ENCODE measurements around the gene MCRIP2.

Gene MCRIP2

DNA sequence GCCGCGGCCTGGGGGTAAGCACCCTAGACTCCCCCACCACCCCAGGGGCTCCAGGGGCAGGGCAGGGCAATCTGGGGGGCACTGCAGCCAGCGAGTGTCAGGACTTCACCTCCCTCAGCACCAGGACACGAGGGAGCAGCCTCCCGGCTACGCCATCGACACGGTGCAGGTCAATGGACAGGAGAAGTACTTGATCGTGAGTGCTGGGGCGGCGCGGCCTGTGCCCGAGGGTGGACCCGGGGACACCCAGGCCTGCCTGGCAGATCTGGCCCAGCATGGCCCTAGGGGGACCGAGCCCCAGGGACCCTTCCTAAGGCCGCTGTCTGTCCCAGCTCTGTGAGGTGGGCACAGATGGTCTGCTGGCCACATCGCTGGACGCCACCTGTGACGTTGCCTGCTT lies 30.7 kb downstream of the MCRIP2 start:
- DNase-seq: no peak

- DNase-seq: no peak
These were observed 31.2 kb downstream of the MCRIP2 start for GRCh38 chr16:672851-673250.

DNA sequence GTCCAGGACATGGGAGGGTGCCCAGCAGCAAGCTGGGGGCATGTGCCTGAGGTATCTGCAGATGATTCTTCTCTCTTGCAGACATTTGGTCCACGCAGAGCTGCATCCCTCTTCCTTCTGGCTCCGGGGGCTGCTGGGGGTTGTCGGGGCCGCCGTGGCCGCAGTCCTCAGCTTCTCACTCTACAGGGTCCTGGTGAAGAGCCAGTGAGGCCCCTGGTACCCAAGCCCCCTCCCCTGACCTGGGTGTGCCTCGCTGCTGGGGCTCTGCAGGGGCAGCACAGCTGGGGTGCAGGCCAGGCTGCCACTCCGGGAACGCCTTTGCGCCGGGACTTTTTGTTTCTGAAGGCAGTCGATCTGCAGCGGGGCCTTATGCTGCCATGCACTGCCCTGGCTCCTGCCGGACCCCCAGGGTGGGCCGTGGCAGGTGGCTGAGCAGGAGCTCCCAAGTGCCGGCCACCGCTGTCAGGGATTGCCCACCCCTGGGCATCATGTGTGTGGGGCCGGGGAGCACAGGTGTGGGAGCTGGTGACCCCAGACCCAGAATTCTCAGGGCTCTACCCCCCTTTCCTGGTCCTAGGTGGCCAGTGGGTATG lies 31.9 kb downstream of the MCRIP2 start:
- DNase-seq: no peak

DNA sequence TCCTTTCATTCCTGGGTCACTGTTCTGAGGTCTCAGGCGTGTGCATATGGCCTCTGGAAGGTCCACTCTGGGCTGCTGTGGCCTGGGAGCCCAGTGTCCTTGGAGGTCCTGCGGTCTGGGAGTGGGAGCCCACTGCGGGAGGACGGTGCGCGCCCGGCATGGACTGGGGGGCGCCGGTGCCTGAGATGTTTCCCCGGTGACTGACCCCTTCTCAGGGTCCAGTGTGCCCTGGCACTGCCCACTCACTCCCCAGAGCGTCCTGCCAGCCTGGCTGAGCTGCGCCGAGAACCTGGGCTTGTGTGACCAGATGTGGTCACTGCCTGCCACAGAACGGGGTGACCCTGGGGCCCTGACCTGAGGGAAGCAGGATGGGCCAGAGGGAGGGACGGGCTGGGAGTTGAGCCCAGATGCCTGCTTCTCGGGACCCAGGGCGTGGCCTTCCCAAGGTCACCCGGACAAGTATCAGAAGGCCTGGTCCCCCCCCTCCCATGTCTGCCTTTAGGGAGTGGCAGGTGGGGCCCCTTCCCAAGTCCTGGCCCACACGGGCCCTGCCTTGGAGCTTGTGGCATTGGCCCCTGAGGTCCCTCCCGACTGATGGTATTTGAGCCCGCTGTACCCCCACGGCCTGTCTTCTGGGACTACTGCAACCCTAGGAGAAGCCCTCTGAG lies 32.7 kb downstream of the MCRIP2 start:
- DNase-seq: no peak

- no peak for DNase-seq
These were observed 33.6 kb downstream of the MCRIP2 start, which contains the start of gene RHBDL1 for GRCh38 chr16:674968-675883. TSS of gene RHBDL1 (plus strand) at chr16:675671. CDS start at chr16:675791, 120 bp downstream.

DNA sequence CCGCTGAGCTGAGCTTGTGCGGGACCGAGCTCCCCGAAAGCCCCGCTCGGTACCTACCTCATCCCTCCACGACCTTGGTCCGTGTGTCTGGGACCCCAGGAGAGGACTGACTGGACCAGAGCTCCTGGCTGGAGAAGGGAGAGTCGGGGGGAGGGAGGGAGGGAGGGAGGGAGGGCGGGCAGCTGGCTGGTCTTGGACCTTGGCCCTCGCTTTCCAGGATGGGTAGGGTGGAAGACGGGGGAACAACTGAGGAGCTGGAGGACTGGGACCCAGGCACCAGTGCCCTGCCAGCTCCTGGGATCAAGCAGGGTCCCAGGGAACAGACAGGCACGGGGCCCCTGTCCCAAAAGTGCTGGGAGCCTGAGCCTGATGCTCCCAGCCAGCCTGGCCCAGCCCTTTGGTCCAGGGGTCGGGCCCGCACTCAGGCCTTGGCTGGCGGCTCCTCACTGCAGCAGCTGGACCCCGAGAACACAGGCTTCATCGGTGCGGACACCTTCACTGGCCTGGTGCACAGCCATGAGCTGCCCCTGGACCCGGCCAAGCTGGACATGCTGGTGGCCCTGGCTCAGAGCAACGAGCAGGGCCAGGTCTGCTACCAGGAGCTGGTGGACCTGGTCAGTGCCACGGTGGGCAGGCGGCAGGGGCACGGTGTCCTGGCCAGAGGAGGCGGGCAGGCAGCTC lies 34.4 kb downstream of the MCRIP2 start:
- no peak for DNase-seq

DNA sequence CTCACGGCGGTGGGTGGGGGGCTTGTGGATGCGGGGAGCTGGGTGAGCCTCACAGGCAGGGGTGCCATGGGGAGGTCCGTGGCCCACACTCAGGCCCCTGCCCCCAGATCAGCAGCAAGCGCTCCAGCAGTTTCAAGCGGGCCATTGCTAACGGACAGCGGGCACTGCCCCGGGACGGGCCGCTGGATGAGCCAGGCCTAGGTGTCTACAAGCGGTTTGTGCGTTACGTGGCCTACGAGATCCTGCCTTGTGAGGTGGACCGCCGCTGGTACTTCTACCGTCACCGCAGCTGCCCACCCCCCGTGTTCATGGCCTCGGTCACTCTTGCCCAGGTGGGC lies 34.9 kb downstream of the MCRIP2 start:
- DNase-seq: no peak

- no peak for DNase-seq
These were observed 35.3 kb downstream of the MCRIP2 start for GRCh38 chr16:676913-677312.

- DNase-seq: no peak
These were observed 35.9 kb downstream of the MCRIP2 start for GRCh38 chr16:677316-678190.

DNA sequence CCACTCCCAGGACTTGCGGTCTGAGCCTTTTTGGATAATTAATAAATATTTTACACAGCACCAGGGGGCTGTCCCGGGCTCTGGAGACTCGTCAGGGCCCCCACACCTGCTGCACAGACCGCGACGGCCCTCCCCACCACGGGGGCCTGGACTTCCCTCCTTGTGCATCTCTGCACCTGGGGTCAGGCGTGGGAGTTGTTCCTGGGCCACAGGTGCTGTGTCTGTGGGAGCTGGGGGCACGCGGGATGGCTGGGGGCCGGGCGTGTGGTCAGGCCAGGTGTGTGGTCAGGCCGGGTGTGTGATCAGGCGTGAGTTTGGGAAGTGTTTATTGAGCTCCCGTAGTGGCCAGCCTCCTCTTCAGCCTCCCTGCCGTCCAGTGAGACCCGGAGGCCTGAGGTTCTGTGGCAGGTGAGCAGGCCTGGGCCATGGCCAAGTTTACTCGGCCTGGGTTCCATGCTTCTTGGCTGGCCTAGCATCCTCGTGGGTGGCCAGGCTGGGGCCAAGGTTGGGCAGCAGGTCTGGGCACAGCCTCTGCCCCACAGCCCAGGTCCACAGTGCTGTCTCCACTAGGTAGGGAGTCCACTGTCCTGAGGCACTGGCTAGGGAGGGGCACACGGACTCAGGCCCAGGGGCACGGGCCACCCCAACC lies 36.7 kb downstream of the MCRIP2 start:
- DNase-seq: no peak

GRCh38 chr16:678858-679813 lies 37.5 kb downstream of the MCRIP2 start:
- no peak for DNase-seq

DNA sequence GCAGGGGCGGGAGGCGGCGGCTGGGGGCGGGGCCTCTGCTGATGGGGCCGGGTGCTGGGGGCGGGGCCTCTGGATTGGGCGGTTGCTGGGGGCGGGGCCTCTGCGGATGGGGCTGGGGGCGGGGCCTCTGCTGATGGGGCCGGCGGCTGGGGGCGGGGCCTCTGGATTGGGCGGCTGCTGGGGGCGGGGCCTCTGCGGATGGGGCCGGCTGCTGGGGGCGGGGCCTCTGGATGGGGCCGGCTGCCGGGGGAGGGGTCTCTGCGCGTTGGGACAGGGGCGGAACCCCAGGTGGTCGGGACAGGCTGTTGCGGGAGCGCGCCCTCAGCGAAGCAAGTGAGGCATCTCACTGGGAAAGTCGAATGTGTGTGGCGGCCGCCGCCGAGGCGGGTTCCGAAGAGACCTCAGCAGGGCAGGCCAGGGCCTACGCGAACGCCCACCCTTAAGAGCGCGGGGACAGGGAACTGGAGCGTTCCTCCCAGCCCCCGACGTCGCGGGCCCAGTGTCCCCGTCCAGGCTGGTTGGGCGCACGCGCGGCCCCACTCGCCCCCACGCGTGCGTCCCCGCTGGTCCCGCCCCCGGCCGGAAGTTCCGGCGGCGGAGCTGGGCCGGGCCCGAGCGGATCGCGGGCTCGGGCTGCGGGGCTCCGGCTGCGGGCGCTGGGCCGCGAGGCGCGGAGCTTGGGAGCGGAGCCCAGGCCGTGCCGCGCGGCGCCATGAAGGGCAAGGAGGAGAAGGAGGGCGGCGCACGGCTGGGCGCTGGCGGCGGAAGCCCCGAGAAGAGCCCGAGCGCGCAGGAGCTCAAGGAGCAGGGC lies 38.4 kb downstream of the MCRIP2 start, which contains the start of gene STUB1:
STUB1 (plus strand) TSS at position 597 of the 811 bp plus-strand sequence; CDS start at position 713, 116 bp downstream.
- no peak for DNase-seq

DNA sequence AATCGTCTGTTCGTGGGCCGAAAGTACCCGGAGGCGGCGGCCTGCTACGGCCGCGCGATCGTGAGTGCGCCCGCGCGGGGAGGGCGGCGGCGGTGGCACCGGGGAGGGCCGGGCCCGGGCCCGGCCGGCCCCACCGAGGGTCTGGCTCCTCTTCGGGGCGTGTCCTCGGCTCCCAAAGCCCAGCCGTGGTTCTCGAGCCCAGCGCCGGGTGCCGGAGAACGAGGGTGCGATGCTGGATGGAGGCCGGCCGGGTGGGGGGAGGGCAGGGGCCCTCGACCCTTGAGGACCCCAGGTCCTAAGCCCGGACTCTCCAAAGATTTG lies 39.0 kb downstream of the MCRIP2 start:
- DNase-seq: no peak

GRCh38 chr16:680967-681745 lies 39.5 kb downstream of the MCRIP2 start:
- no peak for DNase-seq

GRCh38 chr16:681746-682427 lies 40.3 kb downstream of the MCRIP2 start:
- DNase-seq: no peak

DNA sequence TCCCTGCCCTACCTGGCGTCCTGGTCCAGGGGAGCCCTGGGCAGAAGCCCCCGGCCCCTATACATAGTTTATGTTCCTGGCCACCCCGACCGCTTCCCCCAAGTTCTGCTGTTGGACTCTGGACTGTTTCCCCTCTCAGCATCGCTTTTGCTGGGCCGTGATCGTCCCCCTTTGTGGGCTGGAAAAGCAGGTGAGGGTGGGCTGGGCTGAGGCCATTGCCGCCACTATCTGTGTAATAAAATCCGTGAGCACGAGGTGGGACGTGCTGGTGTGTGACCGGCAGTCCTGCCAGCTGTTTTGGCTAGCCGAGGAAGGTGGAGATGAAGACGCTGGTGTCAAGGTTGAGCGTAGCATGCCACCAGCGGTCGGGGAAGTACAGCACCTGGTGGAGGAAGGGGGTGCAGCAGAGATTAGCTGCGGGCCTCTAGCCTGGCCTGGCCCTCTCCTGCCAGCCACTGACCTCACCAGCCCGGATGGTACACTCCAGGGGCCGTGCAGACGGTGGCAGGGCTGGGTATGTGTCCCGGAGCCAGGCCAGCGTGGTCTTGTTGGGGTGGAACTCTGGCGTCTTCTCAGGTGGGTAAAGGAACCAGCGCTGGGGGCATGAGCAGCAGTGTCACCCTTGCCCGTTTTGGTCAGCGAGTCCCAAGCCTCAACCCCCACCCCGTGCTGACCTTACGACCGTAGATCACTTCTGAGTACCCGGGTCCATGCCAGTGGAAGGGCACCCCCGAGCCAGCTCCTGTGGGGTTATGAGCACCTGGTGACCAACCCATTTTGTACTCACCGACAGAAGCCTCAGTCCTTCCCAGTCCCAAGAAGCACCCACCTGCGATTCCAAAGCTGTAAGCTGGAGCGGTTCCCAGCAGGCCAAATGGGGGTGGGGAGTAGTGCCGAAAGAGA lies 41.1 kb downstream of the MCRIP2 start:
- no peak for DNase-seq
